ENCODE results near the gene TGM6. TPM values are rescaled to one million over a fixed set of nuclear protein-coding genes. Genes with fewer than 3 reads are reported as not detected.
A peak's percentile ranks its signal among the peaks of the same experiment; 100 is the strongest.

TGM6 gene
- total RNA-seq = not detected

DNA sequence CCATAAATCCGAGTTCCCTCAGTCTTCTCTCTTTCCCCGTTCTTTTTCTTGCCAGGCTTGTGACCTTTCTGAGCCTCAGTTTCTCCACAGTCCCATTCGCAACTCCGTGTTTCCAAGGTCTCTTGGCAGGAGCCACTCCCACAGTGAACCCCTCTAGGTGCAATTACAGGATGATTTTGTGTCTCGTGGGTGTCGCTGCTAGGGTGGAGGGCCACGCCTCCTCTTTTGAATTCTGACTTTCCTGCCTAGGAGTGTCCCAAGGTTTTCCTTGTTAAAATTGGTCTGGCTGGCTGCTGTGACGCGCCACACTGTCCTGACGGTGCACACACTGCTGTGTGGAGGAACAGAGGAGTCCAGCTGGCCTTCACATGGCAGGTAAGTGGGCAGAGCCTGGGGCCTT, at the start of gene TGM6:
Gene TGM6 (plus strand): TSS at position 301 of the 400 bp plus-strand sequence. CDS start 68 bp downstream, at position 369.
- no peak for ATAC-seq (replicated peaks)
- Mint-ChIP-seq H3K36me3 (ENCODE audit: low read depth) (no peaks in the 10 kb centered on the region), H3K27me3 (no peaks in the 10 kb centered on the region), H3K27ac (peak within 1 kb of the TSS; percentile 81), H3K9me3 (no peaks in the 10 kb centered on the region), H3K4me1 (peaks cover 13% of the 10 kb centered on the region), H3K4me3 (peak within 1 kb of the TSS; percentile 48)

DNA sequence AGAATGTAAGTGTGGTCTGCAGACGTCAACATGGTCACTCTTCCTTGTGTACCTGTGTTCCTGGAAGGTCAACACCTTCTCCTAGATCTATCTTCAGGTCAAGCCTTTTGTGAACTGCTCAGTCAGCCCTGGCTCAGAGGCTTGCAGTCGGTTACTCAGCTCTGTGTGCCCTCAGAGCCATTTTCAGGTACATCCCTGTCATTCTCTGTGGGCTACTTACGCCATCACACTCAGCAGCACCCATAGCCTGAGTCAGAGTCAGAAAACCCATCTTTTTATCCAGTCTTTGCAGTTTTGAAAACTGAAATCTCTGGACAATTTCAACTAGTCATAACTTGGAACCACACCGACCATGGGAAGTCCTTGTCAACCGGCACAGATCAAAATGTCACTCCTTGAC, 49.6 kb upstream of the TGM6 start:
- H3K36me3 Mint-ChIP-seq (ENCODE audit: low read depth) = no peaks in the 10 kb centered on the region
- H3K4me3 Mint-ChIP-seq = no peak overlapping the region
- no peak overlapping the region for H3K27ac Mint-ChIP-seq
- no peaks in the 10 kb centered on the region for H3K4me1 Mint-ChIP-seq
- peak; percentile 69 for ATAC-seq (replicated peaks)
- H3K27me3 Mint-ChIP-seq = peaks cover 10% of the 10 kb centered on the region
- no peaks in the 10 kb centered on the region for H3K9me3 Mint-ChIP-seq

DNA sequence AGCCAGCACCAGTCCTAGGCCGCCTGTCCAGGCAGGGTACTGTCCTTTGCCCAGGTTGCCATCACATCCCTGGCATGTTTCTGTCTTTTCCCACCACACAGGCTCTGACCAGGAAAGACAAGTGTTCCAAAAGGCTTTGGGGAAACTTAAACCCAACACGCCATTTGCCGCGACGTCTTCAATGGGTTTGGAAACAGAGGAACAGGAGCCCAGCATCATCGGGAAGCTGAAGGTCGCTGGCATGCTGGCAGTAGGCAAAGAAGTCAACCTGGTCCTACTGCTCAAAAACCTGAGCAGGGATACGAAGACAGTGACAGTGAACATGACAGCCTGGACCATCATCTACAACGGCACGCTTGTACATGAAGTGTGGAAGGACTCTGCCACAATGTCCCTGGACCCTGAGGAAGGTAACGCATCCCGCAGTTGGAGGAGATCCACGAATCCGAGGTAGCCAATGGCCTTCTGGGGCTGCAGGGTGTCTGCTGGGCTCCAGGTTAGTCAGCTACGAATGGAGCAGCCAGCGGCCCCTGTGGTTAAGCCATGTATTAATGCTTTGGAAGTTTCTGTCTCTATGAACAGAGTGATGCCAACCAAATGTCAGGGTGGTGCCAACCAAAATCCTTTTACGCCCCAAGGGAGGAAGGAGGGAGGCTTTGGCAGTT, 48.7 kb upstream of the TGM6 start:
- Mint-ChIP-seq H3K4me3 (no peak overlapping the region), H3K36me3 (ENCODE audit: low read depth) (no peaks in the 10 kb centered on the region), H3K27ac (no peak overlapping the region), H3K9me3 (no peaks in the 10 kb centered on the region), H3K4me1 (no peaks in the 10 kb centered on the region), H3K27me3 (peaks cover 6% of the 10 kb centered on the region)
- no peak for ATAC-seq (replicated peaks)

DNA sequence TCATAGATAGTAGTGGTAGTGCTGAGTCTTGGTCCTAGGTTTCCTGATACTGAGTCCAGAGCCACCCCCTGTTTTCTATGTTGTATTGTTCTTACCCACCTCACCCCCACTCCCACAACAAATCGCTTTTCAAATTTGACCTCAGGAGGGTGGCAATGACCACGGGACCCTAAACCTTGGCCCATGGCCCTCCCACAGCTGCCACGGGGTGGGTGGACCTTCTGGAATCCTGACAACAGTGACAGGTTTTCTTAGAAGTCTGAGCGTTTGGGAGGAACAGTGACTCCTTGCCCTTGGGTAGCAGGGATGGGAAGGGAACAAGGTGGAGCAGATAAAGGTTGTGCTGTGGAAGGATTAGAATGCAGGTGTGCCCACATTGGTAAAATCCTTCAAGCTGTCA, 48.0 kb upstream of the TGM6 start:
- no peak for ATAC-seq (replicated peaks)
- no peak overlapping the region for H3K27ac Mint-ChIP-seq
- no peak overlapping the region for H3K4me3 Mint-ChIP-seq
- H3K36me3 Mint-ChIP-seq (ENCODE audit: low read depth) = no peaks in the 10 kb centered on the region
- H3K4me1 Mint-ChIP-seq = no peaks in the 10 kb centered on the region
- H3K27me3 Mint-ChIP-seq = peaks cover 1% of the 10 kb centered on the region
- no peaks in the 10 kb centered on the region for H3K9me3 Mint-ChIP-seq

DNA sequence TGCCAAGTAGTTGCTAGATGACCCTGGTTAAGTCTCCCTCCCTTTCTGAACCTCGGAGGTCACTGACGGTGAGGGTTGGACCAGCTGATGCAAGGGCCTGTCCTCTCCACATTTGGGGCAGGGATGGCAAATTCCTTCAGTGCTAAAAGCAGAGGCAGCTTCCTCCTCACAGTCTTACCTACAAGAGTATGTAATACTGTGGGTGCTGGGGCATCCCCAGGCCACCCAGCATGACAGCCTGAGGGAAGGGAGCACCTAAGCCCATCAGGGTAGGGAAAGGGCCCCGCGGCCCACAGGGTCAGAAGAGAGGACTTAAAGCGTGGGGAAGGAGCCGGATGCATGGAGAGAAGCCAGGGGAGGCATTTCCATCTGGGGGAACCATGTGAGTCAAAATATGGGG, 46.9 kb upstream of the TGM6 start:
- no peaks in the 10 kb centered on the region for H3K9me3 Mint-ChIP-seq
- no peak overlapping the region for H3K27ac Mint-ChIP-seq
- no peaks in the 10 kb centered on the region for H3K4me1 Mint-ChIP-seq
- H3K36me3 Mint-ChIP-seq (ENCODE audit: low read depth) = no peaks in the 10 kb centered on the region
- no peak for ATAC-seq (replicated peaks)
- H3K4me3 Mint-ChIP-seq = no peak overlapping the region
- no peaks in the 10 kb centered on the region for H3K27me3 Mint-ChIP-seq

DNA sequence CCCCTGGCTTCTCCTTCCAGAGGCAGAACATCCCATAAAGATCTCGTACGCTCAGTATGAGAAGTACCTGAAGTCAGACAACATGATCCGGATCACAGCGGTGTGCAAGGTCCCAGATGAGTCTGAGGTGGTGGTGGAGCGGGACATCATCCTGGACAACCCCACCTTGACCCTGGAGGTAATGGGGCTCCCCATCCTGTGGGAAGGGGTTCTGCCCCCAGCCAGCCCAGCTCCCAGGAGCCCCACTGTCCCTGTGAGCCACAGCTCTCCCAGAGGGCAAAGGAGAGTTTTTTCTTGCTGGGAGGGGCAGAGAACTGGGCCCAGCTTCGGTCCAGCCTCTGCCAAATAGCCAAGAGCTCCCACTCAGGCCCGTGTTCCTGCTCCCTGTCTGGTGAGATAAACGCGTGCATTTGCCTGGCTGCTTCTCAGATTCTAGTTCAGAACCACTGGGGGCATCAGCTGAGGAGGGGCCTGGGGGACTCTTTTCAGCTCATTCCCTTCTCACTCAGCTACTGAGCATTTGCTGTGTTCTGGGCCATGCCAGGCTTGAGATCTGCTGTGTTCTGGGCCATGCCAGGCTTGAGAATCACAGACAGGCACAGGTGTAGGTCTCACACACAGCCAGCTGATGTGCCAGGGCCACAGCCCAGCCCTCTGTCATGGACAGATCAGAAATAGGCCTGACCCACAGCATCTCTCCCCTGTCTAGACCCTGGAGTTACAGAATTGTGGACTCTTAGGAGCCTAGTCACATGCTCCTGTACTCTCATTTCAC, 45.4 kb upstream of the TGM6 start:
- no peak for ATAC-seq (replicated peaks)
- Mint-ChIP-seq H3K27ac (no peak overlapping the region), H3K9me3 (no peaks in the 10 kb centered on the region)

DNA sequence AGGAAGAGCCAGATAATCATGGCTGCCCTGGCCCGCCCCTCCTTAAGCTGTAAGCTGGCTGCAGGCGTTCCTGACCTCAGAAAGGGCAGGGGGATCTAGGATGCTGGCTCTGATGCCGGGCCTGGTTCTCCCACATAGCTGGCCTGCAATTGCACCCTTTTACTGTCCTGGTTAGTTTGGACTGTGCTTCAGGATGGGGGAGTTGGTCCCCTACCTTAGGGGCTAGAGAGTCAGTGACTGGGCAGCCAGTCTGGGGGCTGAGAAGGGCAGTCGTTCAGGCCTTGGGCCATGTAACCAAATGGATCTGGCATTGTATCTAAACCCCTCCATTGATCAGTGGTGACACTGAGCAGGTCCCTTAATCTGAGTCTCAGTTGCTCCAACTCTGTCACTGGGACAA, 44.2 kb upstream of the TGM6 start:
- Mint-ChIP-seq H3K36me3 (ENCODE audit: low read depth) (no peaks in the 10 kb centered on the region), H3K27ac (no peak overlapping the region), H3K9me3 (no peaks in the 10 kb centered on the region), H3K4me1 (no peaks in the 10 kb centered on the region), H3K27me3 (peaks cover 4% of the 10 kb centered on the region), H3K4me3 (no peak overlapping the region)
- ATAC-seq (replicated peaks) = no peak

More for the DNA sequence above, 45.4 kb upstream of the TGM6 start:
- Mint-ChIP-seq H3K27me3 (no peaks in the 10 kb centered on the region), H3K4me3 (no peak overlapping the region), H3K36me3 (ENCODE audit: low read depth) (no peaks in the 10 kb centered on the region), H3K4me1 (no peaks in the 10 kb centered on the region)

DNA sequence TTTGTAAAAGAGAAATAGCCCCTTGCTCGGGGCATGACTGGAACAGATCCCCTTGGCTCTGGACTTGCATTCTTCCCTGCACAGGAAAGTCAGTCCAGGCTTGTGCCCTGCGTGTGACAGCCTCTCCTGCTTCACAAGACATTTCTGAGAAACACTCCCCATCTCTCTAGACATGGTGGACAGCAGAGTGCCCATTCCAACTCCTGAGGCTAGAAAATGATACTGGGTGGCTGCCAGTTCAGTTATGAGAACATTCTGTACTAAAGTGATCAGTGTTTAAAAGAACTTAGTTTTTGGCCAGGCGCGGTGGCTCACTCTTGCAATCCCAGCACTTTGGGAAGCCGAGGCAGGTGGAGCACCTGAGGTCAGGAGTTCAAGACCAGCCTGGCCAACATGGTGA, 43.6 kb upstream of the TGM6 start:
- Mint-ChIP-seq H3K27me3 (peaks cover 6% of the 10 kb centered on the region), H3K27ac (no peak overlapping the region), H3K4me1 (no peaks in the 10 kb centered on the region), H3K36me3 (ENCODE audit: low read depth) (no peaks in the 10 kb centered on the region), H3K9me3 (no peaks in the 10 kb centered on the region), H3K4me3 (no peak overlapping the region)
- no peak for ATAC-seq (replicated peaks)

DNA sequence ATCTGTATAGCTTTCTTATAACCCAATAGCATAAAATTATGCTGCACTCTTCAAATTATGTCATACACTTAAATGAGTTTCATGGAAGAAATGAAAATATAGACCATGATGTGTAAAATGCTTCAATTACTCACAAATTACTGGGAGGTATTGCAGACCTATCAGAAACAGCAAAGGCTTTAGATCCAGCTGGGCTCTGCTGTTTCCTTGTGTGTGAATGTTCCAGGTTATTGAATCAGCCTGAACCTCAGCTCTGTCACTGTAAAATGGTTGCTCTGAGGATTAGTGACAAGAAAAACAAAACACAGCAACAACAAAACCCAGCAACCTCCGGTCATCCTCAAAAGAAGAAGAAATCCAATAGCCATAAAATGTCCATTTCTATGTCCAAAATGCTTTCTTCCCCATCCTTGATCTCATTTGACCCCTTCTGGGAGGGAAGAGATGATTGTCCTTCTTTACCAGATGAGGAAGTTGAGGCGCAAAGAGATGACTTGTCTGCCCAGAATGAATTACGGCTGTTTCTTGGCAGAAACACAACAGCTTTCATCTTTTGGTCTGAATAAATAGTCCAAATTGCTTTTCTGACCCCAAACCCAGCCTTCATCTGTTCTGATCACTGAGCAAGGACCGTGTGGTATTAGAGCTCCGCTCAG, 42.2 kb upstream of the TGM6 start:
- Mint-ChIP-seq H3K9me3 (no peaks in the 10 kb centered on the region), H3K36me3 (ENCODE audit: low read depth) (no peaks in the 10 kb centered on the region), H3K4me1 (no peaks in the 10 kb centered on the region), H3K4me3 (no peak overlapping the region), H3K27ac (no peak overlapping the region), H3K27me3 (peaks cover 12% of the 10 kb centered on the region)
- ATAC-seq (replicated peaks) = no peak

DNA sequence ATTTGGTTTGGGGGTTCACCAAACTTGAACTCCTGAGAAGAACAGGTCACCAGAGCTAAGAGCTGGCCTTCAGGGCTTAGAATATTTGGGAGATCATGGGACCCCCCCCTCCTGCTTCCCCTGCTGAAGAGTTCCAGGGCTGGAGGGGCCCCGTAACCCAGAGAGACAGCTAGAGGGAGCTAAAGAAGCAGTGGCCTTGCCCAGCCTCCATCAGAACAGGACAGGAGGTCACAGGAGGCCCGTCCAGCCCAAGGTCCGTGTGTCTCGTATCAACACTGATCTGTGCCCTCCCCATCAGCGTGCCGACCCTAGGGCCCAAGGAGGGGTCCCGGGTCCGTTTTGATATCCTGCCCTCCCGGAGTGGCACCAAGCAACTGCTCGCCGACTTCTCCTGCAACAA, 40.6 kb upstream of the TGM6 start:
- H3K36me3 Mint-ChIP-seq (ENCODE audit: low read depth) = no peaks in the 10 kb centered on the region
- no peak overlapping the region for H3K27ac Mint-ChIP-seq
- ATAC-seq (replicated peaks) = no peak
- H3K4me3 Mint-ChIP-seq = no peak overlapping the region
- H3K4me1 Mint-ChIP-seq = no peaks in the 10 kb centered on the region
- H3K9me3 Mint-ChIP-seq = no peaks in the 10 kb centered on the region
- peaks cover 12% of the 10 kb centered on the region for H3K27me3 Mint-ChIP-seq

DNA sequence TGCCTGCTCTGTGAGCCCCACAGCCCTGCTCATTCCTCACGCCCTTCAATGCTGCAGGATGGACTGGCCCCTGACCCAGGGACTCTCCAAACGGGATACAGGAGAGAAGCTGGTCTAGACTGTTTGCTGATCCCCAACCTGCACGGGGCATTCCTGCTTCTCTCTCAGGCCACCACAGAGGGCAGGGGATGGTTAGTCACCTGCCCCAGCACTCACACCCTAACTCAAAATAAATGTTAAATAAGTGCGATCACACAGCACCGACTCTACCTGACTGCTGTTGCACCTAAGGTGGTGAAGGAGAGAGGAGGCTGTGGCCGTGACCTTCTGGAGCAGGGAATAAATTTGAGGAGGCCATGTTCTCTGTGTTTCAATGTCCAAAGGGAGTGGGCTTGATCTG, 39.9 kb upstream of the TGM6 start:
- Mint-ChIP-seq H3K4me3 (no peak overlapping the region), H3K9me3 (no peaks in the 10 kb centered on the region), H3K36me3 (ENCODE audit: low read depth) (no peaks in the 10 kb centered on the region), H3K27me3 (peaks cover 12% of the 10 kb centered on the region), H3K27ac (no peak overlapping the region), H3K4me1 (no peaks in the 10 kb centered on the region)
- ATAC-seq (replicated peaks) = no peak

DNA sequence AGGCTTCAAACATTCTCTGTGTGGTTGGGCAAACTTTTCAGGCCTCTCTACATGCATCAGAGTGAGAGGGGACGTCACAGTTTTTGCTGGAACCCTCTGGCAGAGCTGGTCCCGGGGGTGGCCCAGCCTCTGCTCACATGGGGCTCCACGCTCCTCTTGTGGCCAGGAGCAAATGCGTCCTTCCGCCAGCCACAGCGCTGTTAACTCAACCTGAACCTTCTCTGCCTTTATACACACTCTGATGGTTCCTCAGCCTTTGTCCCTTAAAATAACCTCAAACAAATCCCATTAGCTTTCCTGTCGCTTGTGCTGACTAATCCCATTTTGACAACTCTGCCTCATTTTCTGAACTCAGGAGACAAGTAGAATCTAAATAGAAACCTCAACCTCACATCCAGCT, 39.4 kb upstream of the TGM6 start:
- Mint-ChIP-seq H3K4me3 (no peak overlapping the region), H3K27me3 (peaks cover 12% of the 10 kb centered on the region), H3K9me3 (no peaks in the 10 kb centered on the region), H3K4me1 (no peaks in the 10 kb centered on the region), H3K36me3 (ENCODE audit: low read depth) (no peaks in the 10 kb centered on the region), H3K27ac (no peak overlapping the region)
- ATAC-seq (replicated peaks) = no peak

DNA sequence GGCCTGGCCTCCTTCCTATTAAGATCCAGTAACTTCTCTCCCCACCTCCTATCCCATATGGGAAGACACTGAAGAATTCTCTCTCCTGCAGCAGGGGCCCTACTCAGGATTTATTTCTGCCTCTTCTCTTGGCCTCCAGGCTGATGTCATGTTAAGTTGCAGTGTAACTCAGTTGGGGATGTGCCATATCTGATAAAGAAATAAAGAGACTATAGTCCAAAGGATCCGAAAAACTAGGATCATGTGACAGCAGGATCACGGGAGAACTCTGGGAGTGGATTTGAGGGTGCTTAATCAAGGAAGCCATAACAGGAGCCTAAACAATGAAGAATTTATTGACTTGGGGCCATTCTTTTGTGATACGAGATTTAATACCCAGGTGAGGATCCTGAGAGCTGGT, 38.5 kb upstream of the TGM6 start:
- no peaks in the 10 kb centered on the region for H3K36me3 Mint-ChIP-seq (ENCODE audit: low read depth)
- H3K9me3 Mint-ChIP-seq = no peaks in the 10 kb centered on the region
- H3K27me3 Mint-ChIP-seq = peaks cover 12% of the 10 kb centered on the region
- ATAC-seq (replicated peaks) = no peak
- H3K4me1 Mint-ChIP-seq = no peaks in the 10 kb centered on the region
- H3K27ac Mint-ChIP-seq = no peak overlapping the region
- no peak overlapping the region for H3K4me3 Mint-ChIP-seq

DNA sequence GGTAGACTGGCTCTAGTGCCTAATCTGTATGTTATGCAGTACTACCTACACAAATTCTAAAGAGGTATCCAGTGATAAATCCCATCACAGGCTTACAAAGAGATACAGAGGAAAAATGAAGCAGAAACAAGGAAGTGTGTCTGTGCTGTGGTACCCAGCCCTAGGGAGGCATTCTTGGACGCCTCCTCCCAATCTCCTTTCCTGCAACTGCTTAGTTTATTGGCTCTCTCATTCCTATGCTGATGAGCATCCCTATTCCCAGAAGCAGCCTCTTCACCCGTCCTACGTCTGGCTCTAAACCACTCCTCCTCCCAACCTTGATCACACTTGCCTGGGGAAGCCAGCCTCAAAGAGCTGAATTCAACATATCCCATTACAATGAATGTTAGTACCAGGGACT, 34.5 kb upstream of the TGM6 start:
- H3K36me3 Mint-ChIP-seq (ENCODE audit: low read depth) = no peaks in the 10 kb centered on the region
- no peaks in the 10 kb centered on the region for H3K9me3 Mint-ChIP-seq
- H3K27ac Mint-ChIP-seq = no peak overlapping the region
- H3K27me3 Mint-ChIP-seq = peaks cover 13% of the 10 kb centered on the region
- ATAC-seq (replicated peaks) = no peak
- H3K4me1 Mint-ChIP-seq = no peaks in the 10 kb centered on the region
- no peak overlapping the region for H3K4me3 Mint-ChIP-seq

DNA sequence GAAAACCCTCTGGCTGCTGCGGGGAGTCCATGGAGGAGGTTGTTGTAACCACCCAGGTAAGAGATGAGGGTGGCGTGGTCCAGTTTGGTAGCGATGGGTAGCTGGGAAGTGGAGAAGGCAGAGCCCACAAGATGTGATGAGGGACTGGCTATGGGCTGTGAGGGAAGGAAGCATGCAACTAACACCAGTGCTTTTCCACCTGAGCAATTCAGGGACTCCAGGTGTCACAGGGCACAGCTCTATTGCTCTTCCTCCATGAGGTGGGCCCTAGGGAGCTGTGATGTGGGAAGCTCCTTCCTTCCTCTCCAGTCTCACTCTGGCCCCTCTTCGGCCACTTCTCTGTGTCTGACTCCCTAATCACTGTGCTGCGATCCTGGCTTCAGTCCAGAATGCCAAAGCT, 32.4 kb upstream of the TGM6 start:
- Mint-ChIP-seq H3K9me3 (no peaks in the 10 kb centered on the region), H3K4me1 (no peaks in the 10 kb centered on the region), H3K36me3 (ENCODE audit: low read depth) (no peaks in the 10 kb centered on the region), H3K4me3 (no peak overlapping the region), H3K27me3 (peaks cover 8% of the 10 kb centered on the region), H3K27ac (no peak overlapping the region)
- no peak for ATAC-seq (replicated peaks)
